Spleen (tissue), 11 donors: ENCODE measurements around the gene TEX10. TPM values are rescaled to one million over a fixed set of nuclear protein-coding genes. Genes with fewer than 3 reads are reported as not detected.
A peak's percentile ranks its signal among the peaks of the same experiment; 100 is the strongest.
"Not testable (repeated sequence)": the region's sequence is repeated elsewhere in the genome, so short reads cannot be mapped to it uniquely, and the experiment has no call there.

Source experiments
- DNase-seq: peaks from one replicate; pipeline ENCODE4 v3.0.0-alpha.2; 2020
- H3K27ac ChIP-seq, 8 donors: fragments of 200-600 bp; sonication (generic) in 7 of 8; 1 replicate in 4 of 8; 2 replicates in 4 of 8; pipeline versions ENCODE4 v1.5.0 to v1.8.0; 2016 to 2021; ENCODE audit warnings: inconsistent platforms in 4 of 8, mild to moderate bottlenecking in 4 of 8, moderate library complexity in 1 of 8
- H3K27me3 ChIP-seq, 7 donors: fragments of 200-600 bp; sonication (generic) in 6 of 7; replicated peaks in 1 of 7; 1 replicate in 4 of 7; 2 replicates in 3 of 7; pipeline versions ENCODE4 v1.5.0 to v1.8.0; 2016 to 2021; ENCODE audit warnings: inconsistent platforms in 3 of 7, mild to moderate bottlenecking in 1 of 7
- H3K36me3 ChIP-seq, 6 donors: fragments of 200-600 bp; sonication (generic) in 5 of 6; 1 replicate in 4 of 6; 2 replicates in 2 of 6; pipeline versions ENCODE4 v1.5.0 to v1.8.0; 2016 to 2021; ENCODE audit warnings: inconsistent platforms in 2 of 6
- H3K4me1 ChIP-seq, 6 donors: fragments of 200-600 bp; sonication (generic) in 5 of 6; 1 replicate in 3 of 6; 2 replicates in 3 of 6; pipeline versions ENCODE4 v1.5.0 to v1.8.0; 2016 to 2021; ENCODE audit warnings: inconsistent platforms in 3 of 6
- H3K4me3 ChIP-seq, 8 donors: fragments of 200-600 bp; sonication (generic) in 7 of 8; 1 replicate in 4 of 8; 2 replicates in 4 of 8; pipeline versions ENCODE4 v1.5.0 to v1.8.0; 2016 to 2021; ENCODE audit warnings: inconsistent platforms in 4 of 8, mild to moderate bottlenecking in 4 of 8, moderate library complexity in 2 of 8
- H3K9me3 ChIP-seq, 8 donors: fragments of 200-600 bp; sonication (generic) in 7 of 8; 1 replicate in 4 of 8; 2 replicates in 4 of 8; pipeline versions ENCODE4 v1.5.0 to v1.8.0; 2016 to 2021; ENCODE audit warnings: inconsistent platforms in 4 of 8
- CTCF ChIP-seq, 11 experiments: fragments of 200-600 bp in 7 of 11; fragments of 450-650 bp in 4 of 11; sonication (generic) in 4 of 11; IDR thresholded peaks in 8 of 11; conservative IDR thresholded peaks in 3 of 11; 1 replicate in 7 of 11; 2 replicates in 4 of 11; pipeline versions ENCODE4 v1.4.0 to v1.8.0; 2016 to 2021; ENCODE audit warnings: antibody characterized with exemption in 11 of 11, inconsistent platforms in 4 of 11, mild to moderate bottlenecking in 1 of 11
- POLR2A ChIP-seq, 3 donors: fragments of 450-650 bp; IDR thresholded peaks; one replicate each; pipeline ENCODE4 v1.5.1; 2017; ENCODE audit warnings: antibody characterized with exemption in 3 of 3, mild to moderate bottlenecking in 1 of 3
- POLR2AphosphoS5 ChIP-seq, 3 donors: sonication (generic); formaldehyde crosslinking; IDR thresholded peaks; one replicate each; pipeline ENCODE4 v1.5.1; 2017; ENCODE audit warnings: antibody characterized with exemption in 3 of 3
- WGBS, 5 donors: extraction: QIAGEN DNeasy Blood & Tissue Kit in 3 of 5; methylation state at CpG; one replicate each; pipeline versions ENCODE4 v1.1.5 to v1.1.7; 2013 to 2018; 5-methylcytosine and 5-hydroxymethylcytosine counted together
- intact Hi-C: fragments of 100-400 bp; cut with DNase I; formaldehyde crosslinking; loops from one replicate; pipeline ENCODE4 v1.15.0; 2023; ENCODE audit warnings: low total_unique reads
- polyA plus RNA-seq, 3 donors: library from polyadenylated mRNA; stranded (reverse); fragments of 200-250 nt; gene quantifications; one replicate each; pipeline ENCODE4 v1.2.1, GENCODE V29; 2013
- total RNA-seq, 7 donors: library from RNA; depleted of rRNA in 3 of 7; stranded (reverse); fragments of >200 nt in 3 of 7; fragmentation: NEBNext Ultra II Directional in 4 of 7; extraction: Animal tissue kit (Norgen Biotek cat#: 25700) in 4 of 7; gene quantifications; one replicate each; pipeline versions ENCODE4 v1.1.0 to v1.2.1, GENCODE V29; 2016 to 2021
- donor health status: healthy with polysubstance abuse.
- donor health status: DM: no; HTN: no; CAD: no; lungs with moderate emphysema.
- donor health status: DM: no; HTN: no; CAD: no.
- donor health status: Bipolar disorder and iron deficiency.
- donor health status: healthy.
- donor health status: DM: no; HTN: no; CAD: no.
- donor health status: DM: yes; HTN: yes; CAD: no.

TEX10 gene
- total and polyA plus RNA-seq, 10 donors: 8.6 to 26.0 (median 17.0) TPM

GRCh38 chr9:100341889-100342288 is 10.9 kb downstream of the TEX10 start:
- no peaks in the 10 kb centered on the region for H3K9me3 ChIP-seq
- TF ChIP-seq POLR2A (IDR thresholded peaks at IDR 0.05) (no peak), CTCF (IDR thresholded peaks at IDR 0.05 in 8 of 11, conservative IDR thresholded peaks at IDR 0.05 in 3 of 11) (no peak), POLR2AphosphoS5 (IDR thresholded peaks at IDR 0.05) (no peak)
- H3K4me3 ChIP-seq: no peak overlapping the region
- peaks cover 0 to 36% (median 2%) of the 10 kb centered on the region in 6 donors for H3K4me1 ChIP-seq
- H3K27ac ChIP-seq: no peak overlapping the region
- intact Hi-C loops: no loop called here
- peaks cover 0 to 68% (median 8%) of the 10 kb centered on the region in 6 donors for H3K36me3 ChIP-seq
- 92 to 97% (median 93%) methylated on average over 3 of the region's 3 CpGs for WGBS, 5 donors
- H3K27me3 ChIP-seq: no peaks in the 10 kb centered on the region
- no peak for DNase-seq

GRCh38 chr9:100340224-100340623 is 12.5 kb downstream of the TEX10 start:
- peaks cover 0 to 61% (median 4%) of the 10 kb centered on the region in 6 donors for H3K36me3 ChIP-seq
- no peak overlapping the region for H3K27ac ChIP-seq
- no peak for TF ChIP-seq CTCF (IDR thresholded peaks at IDR 0.05 in 8 of 11, conservative IDR thresholded peaks at IDR 0.05 in 3 of 11)
- TF ChIP-seq POLR2A (IDR thresholded peaks at IDR 0.05): no peak
- no peak for TF ChIP-seq POLR2AphosphoS5 (IDR thresholded peaks at IDR 0.05)
- H3K4me1 ChIP-seq: peaks cover 0 to 33% (median 2%) of the 10 kb centered on the region in 6 donors
- DNase-seq: no peak
- intact Hi-C loops: no loop called here
- 87 to 95% (median 93%) methylated on average over 2 of the region's 2 CpGs for WGBS, 5 donors
- no peaks in the 10 kb centered on the region for H3K27me3 ChIP-seq
- H3K9me3 ChIP-seq: no peaks in the 10 kb centered on the region
- no peak overlapping the region for H3K4me3 ChIP-seq

GRCh38 chr9:100338736-100339135 is 14.0 kb downstream of the TEX10 start:
- H3K4me3 ChIP-seq, H3K27ac ChIP-seq, H3K9me3 ChIP-seq, DNase-seq, intact Hi-C loops, H3K27me3 ChIP-seq: not testable (repeated sequence)
- Histone ChIP-seq H3K36me3 (peaks cover 0 to 61% (median 6%) of the 10 kb centered on the region in 6 donors), H3K4me1 (peaks cover 0 to 28% (median 2%) of the 10 kb centered on the region in 6 donors)
- 95 to 100% (median 97%) methylated on average over 5 of the region's 5 CpGs for WGBS, 5 donors

- Histone ChIP-seq H3K27me3 (no peaks in the 10 kb centered on the region), H3K27ac (no peak overlapping the region), H3K36me3 (peaks cover 0 to 82% (median 27%) of the 10 kb centered on the region in 6 donors), H3K4me3 (no peak overlapping the region), H3K9me3 (no peaks in the 10 kb centered on the region), H3K4me1 (peaks cover 0 to 20% (median 0%) of the 10 kb centered on the region in 6 donors)
- 58 to 70% (median 63%) methylated on average over 4 of the region's 4 CpGs for WGBS, 5 donors
- intact Hi-C loops: loop anchor here (10.0 kb wide), 1 partner anchor 300 kb away; no protein-coding TSS in a partner anchor
- no peak for DNase-seq
- peak in 7 of 11 experiments; percentile 3 to 48 (median 34) for TF ChIP-seq CTCF (IDR thresholded peaks at IDR 0.05 in 8 of 11, conservative IDR thresholded peaks at IDR 0.05 in 3 of 11)
- no peak for TF ChIP-seq POLR2A (IDR thresholded peaks at IDR 0.05)
- TF ChIP-seq POLR2AphosphoS5 (IDR thresholded peaks at IDR 0.05): no peak
These were observed 28.0 kb downstream of the TEX10 start for GRCh38 chr9:100324594-100325200.
